ENCODE results near the gene TIGAR. TPM values are rescaled to one million over a fixed set of nuclear protein-coding genes. Genes with fewer than 3 reads are reported as not detected.

TIGAR gene
- total and polyA plus RNA-seq, 2 of the 8 experiments (the other 6 are each of a cell fraction or from before 2014, with no cell fraction given) = 3.8 to 26.4 TPM

DNA sequence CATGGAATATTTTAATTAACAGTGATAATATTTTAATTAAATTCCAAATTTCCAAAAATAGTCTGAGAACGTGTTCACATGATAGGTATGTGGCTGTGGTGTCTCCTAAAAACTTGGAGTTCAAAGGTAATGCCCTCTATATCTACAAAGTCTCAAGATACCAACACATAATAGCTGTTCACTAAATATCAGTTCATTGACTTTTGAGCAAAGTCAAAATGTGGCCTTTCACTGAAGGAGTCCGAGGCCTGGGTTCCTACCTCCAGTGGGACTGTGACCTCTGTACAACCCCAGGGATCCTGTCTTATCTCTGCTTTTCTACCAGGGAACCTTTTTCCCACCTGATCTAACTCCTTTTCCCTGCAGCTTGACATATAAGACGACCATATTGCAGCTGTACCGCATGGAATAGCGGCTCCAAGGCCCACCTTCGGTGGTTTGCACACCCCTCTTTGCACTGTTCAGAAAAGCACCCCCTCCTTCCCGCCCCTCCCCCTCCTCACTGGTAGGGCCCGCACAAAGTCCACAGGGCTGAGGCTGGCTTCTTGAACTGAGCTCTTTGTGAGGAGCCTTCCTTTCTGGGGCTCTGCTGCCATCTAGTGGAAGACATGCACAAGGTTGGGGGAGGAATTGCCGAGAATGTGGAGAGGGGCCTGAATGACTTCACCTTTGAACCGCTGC, 44.3 kb upstream of the TIGAR start (continued):
- TF ChIP-seq, protein P1, sequence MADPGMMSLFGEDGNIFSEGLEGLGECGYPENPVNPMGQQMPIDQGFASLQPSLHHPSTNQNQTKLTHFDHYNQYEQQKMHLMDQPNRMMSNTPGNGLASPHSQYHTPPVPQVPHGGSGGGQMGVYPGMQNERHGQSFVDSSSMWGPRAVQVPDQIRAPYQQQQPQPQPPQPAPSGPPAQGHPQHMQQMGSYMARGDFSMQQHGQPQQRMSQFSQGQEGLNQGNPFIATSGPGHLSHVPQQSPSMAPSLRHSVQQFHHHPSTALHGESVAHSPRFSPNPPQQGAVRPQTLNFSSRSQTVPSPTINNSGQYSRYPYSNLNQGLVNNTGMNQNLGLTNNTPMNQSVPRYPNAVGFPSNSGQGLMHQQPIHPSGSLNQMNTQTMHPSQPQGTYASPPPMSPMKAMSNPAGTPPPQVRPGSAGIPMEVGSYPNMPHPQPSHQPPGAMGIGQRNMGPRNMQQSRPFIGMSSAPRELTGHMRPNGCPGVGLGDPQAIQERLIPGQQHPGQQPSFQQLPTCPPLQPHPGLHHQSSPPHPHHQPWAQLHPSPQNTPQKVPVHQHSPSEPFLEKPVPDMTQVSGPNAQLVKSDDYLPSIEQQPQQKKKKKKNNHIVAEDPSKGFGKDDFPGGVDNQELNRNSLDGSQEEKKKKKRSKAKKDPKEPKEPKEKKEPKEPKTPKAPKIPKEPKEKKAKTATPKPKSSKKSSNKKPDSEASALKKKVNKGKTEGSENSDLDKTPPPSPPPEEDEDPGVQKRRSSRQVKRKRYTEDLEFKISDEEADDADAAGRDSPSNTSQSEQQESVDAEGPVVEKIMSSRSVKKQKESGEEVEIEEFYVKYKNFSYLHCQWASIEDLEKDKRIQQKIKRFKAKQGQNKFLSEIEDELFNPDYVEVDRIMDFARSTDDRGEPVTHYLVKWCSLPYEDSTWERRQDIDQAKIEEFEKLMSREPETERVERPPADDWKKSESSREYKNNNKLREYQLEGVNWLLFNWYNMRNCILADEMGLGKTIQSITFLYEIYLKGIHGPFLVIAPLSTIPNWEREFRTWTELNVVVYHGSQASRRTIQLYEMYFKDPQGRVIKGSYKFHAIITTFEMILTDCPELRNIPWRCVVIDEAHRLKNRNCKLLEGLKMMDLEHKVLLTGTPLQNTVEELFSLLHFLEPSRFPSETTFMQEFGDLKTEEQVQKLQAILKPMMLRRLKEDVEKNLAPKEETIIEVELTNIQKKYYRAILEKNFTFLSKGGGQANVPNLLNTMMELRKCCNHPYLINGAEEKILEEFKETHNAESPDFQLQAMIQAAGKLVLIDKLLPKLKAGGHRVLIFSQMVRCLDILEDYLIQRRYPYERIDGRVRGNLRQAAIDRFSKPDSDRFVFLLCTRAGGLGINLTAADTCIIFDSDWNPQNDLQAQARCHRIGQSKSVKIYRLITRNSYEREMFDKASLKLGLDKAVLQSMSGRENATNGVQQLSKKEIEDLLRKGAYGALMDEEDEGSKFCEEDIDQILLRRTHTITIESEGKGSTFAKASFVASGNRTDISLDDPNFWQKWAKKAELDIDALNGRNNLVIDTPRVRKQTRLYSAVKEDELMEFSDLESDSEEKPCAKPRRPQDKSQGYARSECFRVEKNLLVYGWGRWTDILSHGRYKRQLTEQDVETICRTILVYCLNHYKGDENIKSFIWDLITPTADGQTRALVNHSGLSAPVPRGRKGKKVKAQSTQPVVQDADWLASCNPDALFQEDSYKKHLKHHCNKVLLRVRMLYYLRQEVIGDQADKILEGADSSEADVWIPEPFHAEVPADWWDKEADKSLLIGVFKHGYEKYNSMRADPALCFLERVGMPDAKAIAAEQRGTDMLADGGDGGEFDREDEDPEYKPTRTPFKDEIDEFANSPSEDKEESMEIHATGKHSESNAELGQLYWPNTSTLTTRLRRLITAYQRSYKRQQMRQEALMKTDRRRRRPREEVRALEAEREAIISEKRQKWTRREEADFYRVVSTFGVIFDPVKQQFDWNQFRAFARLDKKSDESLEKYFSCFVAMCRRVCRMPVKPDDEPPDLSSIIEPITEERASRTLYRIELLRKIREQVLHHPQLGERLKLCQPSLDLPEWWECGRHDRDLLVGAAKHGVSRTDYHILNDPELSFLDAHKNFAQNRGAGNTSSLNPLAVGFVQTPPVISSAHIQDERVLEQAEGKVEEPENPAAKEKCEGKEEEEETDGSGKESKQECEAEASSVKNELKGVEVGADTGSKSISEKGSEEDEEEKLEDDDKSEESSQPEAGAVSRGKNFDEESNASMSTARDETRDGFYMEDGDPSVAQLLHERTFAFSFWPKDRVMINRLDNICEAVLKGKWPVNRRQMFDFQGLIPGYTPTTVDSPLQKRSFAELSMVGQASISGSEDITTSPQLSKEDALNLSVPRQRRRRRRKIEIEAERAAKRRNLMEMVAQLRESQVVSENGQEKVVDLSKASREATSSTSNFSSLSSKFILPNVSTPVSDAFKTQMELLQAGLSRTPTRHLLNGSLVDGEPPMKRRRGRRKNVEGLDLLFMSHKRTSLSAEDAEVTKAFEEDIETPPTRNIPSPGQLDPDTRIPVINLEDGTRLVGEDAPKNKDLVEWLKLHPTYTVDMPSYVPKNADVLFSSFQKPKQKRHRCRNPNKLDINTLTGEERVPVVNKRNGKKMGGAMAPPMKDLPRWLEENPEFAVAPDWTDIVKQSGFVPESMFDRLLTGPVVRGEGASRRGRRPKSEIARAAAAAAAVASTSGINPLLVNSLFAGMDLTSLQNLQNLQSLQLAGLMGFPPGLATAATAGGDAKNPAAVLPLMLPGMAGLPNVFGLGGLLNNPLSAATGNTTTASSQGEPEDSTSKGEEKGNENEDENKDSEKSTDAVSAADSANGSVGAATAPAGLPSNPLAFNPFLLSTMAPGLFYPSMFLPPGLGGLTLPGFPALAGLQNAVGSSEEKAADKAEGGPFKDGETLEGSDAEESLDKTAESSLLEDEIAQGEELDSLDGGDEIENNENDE (IDR thresholded peaks at IDR 0.05; ENCODE audit: insufficient replicate concordance, low read length) = no peak
- TF ChIP-seq KDM4A (IDR thresholded peaks at IDR 0.05; ENCODE audit: low read depth, low read length, severe bottlenecking) = no peak
- peak in 1 of 2 experiments; percentile 79; a peak in 2 of 4 replicates for TF ChIP-seq SIN3A (conservative IDR thresholded peaks at IDR 0.05 in 1 of 2, IDR thresholded peaks at IDR 0.05 in 1 of 2; ENCODE audit: low read depth in 1 of 2, low read length in 2 of 2)
- TF ChIP-seq RBBP5 (IDR thresholded peaks at IDR 0.05; ENCODE audit: borderline replicate concordance, low read depth, low read length) = no peak
- TF ChIP-seq, protein P2, sequence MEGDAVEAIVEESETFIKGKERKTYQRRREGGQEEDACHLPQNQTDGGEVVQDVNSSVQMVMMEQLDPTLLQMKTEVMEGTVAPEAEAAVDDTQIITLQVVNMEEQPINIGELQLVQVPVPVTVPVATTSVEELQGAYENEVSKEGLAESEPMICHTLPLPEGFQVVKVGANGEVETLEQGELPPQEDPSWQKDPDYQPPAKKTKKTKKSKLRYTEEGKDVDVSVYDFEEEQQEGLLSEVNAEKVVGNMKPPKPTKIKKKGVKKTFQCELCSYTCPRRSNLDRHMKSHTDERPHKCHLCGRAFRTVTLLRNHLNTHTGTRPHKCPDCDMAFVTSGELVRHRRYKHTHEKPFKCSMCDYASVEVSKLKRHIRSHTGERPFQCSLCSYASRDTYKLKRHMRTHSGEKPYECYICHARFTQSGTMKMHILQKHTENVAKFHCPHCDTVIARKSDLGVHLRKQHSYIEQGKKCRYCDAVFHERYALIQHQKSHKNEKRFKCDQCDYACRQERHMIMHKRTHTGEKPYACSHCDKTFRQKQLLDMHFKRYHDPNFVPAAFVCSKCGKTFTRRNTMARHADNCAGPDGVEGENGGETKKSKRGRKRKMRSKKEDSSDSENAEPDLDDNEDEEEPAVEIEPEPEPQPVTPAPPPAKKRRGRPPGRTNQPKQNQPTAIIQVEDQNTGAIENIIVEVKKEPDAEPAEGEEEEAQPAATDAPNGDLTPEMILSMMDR (IDR thresholded peaks at IDR 0.05; ENCODE audit: control extremely low read depth in 1 of 3, insufficient read depth in 1 of 3, low read depth in 1 of 3, low read length in 3 of 3) = peak; percentile 74 to 92 (median 92)
- no peak for TF ChIP-seq PHF8 (conservative IDR thresholded peaks at IDR 0.05; ENCODE audit: low read depth, low read length)
- TF ChIP-seq GTF2F1 (IDR thresholded peaks at IDR 0.05; ENCODE audit: borderline replicate concordance, low read depth, low read length) = no peak
